ENCODE measurements around the gene TFR2. TPM values are rescaled to one million over a fixed set of nuclear protein-coding genes. Genes with fewer than 3 reads are reported as not detected.

The TFR2 gene
- total and polyA plus RNA-seq, 2 of the 4 experiments (the other 2 are of a cell fraction) = 0.18 to 0.50 TPM

DNA sequence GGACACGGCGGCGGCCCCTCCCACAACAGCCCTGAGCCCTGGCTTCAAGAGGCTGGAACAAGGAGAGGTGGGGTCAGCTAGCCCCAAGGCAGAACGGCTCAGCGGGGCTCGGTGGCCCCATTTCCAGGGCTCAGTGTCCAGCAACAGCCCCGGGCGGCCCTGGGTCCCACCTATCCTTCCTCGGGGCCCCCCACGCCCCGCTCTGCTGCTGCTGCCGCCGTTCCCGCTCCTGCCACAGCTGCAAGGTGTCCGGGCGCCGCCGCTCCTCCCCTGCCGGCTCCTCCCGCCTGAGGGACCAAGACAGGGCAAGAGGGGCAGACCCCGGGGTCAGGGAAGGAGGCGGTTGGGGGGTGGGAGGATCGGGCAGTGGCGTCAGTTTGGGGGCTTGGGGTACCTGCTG is 64.2 kb downstream of the TFR2 start (continued):
- TF ChIP-seq, protein P1, sequence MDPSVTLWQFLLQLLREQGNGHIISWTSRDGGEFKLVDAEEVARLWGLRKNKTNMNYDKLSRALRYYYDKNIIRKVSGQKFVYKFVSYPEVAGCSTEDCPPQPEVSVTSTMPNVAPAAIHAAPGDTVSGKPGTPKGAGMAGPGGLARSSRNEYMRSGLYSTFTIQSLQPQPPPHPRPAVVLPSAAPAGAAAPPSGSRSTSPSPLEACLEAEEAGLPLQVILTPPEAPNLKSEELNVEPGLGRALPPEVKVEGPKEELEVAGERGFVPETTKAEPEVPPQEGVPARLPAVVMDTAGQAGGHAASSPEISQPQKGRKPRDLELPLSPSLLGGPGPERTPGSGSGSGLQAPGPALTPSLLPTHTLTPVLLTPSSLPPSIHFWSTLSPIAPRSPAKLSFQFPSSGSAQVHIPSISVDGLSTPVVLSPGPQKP (IDR thresholded peaks at IDR 0.05; ENCODE audit: borderline replicate concordance, low read depth, low read length) = no peak

DNA sequence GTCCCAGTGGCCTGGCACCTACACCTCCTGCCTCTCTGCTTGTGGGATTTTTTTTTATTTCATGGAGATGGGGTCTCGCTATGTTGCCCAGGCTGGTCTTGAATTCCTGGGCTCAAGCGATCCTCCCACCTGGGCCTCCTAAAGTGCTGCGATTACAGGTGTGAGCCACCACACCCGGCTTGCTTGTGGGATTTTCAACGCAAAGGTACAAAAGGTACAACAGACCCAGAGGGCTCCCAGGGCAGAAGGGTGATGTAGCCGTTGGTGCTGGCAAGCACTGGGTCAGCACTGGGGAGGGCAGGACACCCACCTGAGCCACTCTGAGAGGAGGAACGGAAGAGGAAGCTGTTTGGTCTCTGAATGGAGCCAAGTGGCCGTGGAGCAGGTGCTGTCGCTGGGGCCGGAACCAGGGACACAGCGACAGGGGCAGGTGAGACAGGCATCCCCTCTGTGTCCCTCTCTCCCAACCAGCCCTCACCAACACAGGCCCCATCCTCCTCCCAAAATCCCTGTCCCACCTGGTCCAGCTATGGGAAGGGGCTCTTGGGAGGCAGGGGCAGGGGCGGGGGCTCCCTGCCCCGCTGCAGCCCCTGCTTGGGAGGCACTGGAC is 64.9 kb downstream of the TFR2 start:
- Histone ChIP-seq H3K79me1 (ENCODE audit: low read depth in 1 of 2, low read length in 2 of 2) (peaks cover 11 to 29% of the 10 kb centered on the region in 2 experiments), H3K18ac (ENCODE audit: low read depth, low read length) (no peak overlapping the region), H4K5ac (ENCODE audit: low read depth, low read length) (no peak overlapping the region), H3K9me1 (ENCODE audit: insufficient read depth, low read length) (peaks cover 5% of the 10 kb centered on the region), H3K4me1 (ENCODE audit: control insufficient read depth, insufficient read depth, low read length) (no peaks in the 10 kb centered on the region), H2AFZ (replicated peaks; ENCODE audit: low read length, poor library complexity) (no peak overlapping the region), H3K27me3 (ENCODE audit: control insufficient read depth, insufficient read depth, low read length) (no peaks in the 10 kb centered on the region), H3K36me3 (ENCODE audit: control insufficient read depth, insufficient read depth, low read length) (peaks cover 66% of the 10 kb centered on the region), H4K91ac (ENCODE audit: insufficient read depth, low read depth, low read length) (no peak overlapping the region), H3K23ac (ENCODE audit: low read depth, low read length) (no peak overlapping the region), H2AK9ac (replicated peaks; ENCODE audit: low read depth, low read length, poor library complexity) (no peak overlapping the region), H3K9me3 (ENCODE audit: control insufficient read depth, insufficient read depth, low read length) (no peaks in the 10 kb centered on the region), H3K4ac (ENCODE audit: low read depth, low read length) (no peak overlapping the region), H2BK120ac (ENCODE audit: low read depth, low read length) (no peak overlapping the region), H2AK5ac (ENCODE audit: low read depth, low read length) (no peak overlapping the region), H3K27ac (ENCODE audit: insufficient read depth, low read length) (no peak overlapping the region), H4K8ac (ENCODE audit: low read depth in 2 of 2, low read length in 2 of 2) (no peak overlapping the region), H3K14ac (replicated peaks; ENCODE audit: low read depth, low read length) (no peak overlapping the region), H2BK20ac (ENCODE audit: low read depth, low read length) (no peak overlapping the region), H2BK15ac (ENCODE audit: low read depth, low read length) (no peak overlapping the region), H4K20me1 (ENCODE audit: insufficient read depth, low read length) (peaks cover 13% of the 10 kb centered on the region; the same call in 1 of the 2 replicates), H3K4me2 (ENCODE audit: low read depth, low read length) (no peak overlapping the region), H2BK5ac (ENCODE audit: low read depth, low read length, poor library complexity, severe bottlenecking) (no peak overlapping the region), H3K56ac (ENCODE audit: extremely low read depth, insufficient read depth, low read length) (no peak overlapping the region), H3K4me3 (ENCODE audit: insufficient read depth, low read depth, low read length) (no peak overlapping the region), H3K9ac (ENCODE audit: low read depth, low read length) (no peak overlapping the region)
- dilution Hi-C loops (cut with HindIII; ENCODE audit: low sequenced_read_pairs, unreplicated experiment) (no loop called here), in situ Hi-C loops (cut with MboI; ENCODE audit: low sequenced_read_pairs) (loop anchor here (25.0 kb wide), 1 partner anchor 286 kb away; the partner anchor contains the start of genes SLC12A9 and TRIP6), intact Hi-C loops (cut with micrococcal nuclease) (no loop called here)
- 95% methylated on average over 5 of the region's 13 CpGs; no CpG with 5 or more reads in 1 of the 2 experiments for WGBS, 2 experiments (ENCODE audit: extremely low coverage in 2 of 2, insufficient read length in 1 of 2)
- ChIA-PET POLR2A (ENCODE audit: unreplicated experiment) (interaction anchor here (0.6 kb wide), 1 partner anchor 661 kb away, joined by 5 read pairs; the partner anchor contains the start of gene CLDN15), CTCF (no interaction called here)
- no peak for DNase-seq
- no peak for ATAC-seq (ENCODE audit: low read depth)
- BruUV-seq (replicated peaks) = no TSS peak
- TF ChIP-seq CHD1 (IDR thresholded peaks at IDR 0.05; ENCODE audit: low read depth, low read length) (no peak), SMC3 (IDR thresholded peaks at IDR 0.05; ENCODE audit: low read depth, low read length) (no peak), POLR2A (IDR thresholded peaks at IDR 0.05; ENCODE audit: low read depth, low read length) (no peak), RCOR1 (IDR thresholded peaks at IDR 0.05; ENCODE audit: insufficient replicate concordance, low read length) (no peak), MAFK (IDR thresholded peaks at IDR 0.05; ENCODE audit: low read depth, low read length) (no peak), RFX5 (IDR thresholded peaks at IDR 0.05; ENCODE audit: low read depth, low read length) (no peak), RAD21 (IDR thresholded peaks at IDR 0.05; ENCODE audit: low read length) (no peak), CEBPB (IDR thresholded peaks at IDR 0.05; ENCODE audit: low read depth, low read length) (no peak), FOS (IDR thresholded peaks at IDR 0.05; ENCODE audit: low read depth, low read length) (no peak), MAZ (IDR thresholded peaks at IDR 0.05; ENCODE audit: borderline replicate concordance, low read depth, low read length) (no peak), MXI1 (IDR thresholded peaks at IDR 0.05; ENCODE audit: borderline replicate concordance, low read depth, low read length) (no peak)
- TF ChIP-seq, protein P2, sequence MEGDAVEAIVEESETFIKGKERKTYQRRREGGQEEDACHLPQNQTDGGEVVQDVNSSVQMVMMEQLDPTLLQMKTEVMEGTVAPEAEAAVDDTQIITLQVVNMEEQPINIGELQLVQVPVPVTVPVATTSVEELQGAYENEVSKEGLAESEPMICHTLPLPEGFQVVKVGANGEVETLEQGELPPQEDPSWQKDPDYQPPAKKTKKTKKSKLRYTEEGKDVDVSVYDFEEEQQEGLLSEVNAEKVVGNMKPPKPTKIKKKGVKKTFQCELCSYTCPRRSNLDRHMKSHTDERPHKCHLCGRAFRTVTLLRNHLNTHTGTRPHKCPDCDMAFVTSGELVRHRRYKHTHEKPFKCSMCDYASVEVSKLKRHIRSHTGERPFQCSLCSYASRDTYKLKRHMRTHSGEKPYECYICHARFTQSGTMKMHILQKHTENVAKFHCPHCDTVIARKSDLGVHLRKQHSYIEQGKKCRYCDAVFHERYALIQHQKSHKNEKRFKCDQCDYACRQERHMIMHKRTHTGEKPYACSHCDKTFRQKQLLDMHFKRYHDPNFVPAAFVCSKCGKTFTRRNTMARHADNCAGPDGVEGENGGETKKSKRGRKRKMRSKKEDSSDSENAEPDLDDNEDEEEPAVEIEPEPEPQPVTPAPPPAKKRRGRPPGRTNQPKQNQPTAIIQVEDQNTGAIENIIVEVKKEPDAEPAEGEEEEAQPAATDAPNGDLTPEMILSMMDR (conservative IDR thresholded peaks at IDR 0.05; ENCODE audit: low read depth, low read length) = no peak
- TF ChIP-seq, protein P1 (IDR thresholded peaks at IDR 0.05; ENCODE audit: borderline replicate concordance, low read depth, low read length) = no peak

Measured in IMR-90 (cell line).